Measurements from ENCODE around the gene GPC6. TPM values are rescaled to one million over a fixed set of nuclear protein-coding genes. Genes with fewer than 3 reads are reported as not detected.

Gene GPC6
- total RNA-seq, 1 experiment from 2014 or later: not detected

DNA sequence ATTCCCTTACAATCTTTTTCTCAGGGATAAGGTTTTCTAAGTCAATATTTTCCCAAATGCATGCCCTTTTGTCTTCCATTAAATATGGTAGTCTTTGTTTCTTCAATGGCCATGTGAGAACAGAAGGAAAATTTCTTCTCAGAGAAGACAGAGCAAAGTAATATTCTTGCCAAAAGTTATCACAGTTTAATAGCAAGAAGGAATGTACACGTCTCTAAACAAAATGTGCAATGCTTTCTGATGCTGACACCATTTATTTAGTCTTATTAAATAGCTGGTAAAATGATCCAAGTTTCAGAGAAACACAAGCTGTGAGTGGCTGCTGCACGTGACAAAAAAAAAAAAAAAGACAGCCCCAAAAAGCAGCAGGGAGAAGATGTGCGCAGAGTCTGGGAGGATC is 542.5 kb downstream of the GPC6 start:
- CTCF ChIA-PET: no interaction called here
- Histone ChIP-seq H3K79me2 (ENCODE audit: low read depth) (no peaks in the 10 kb centered on the region), H3K9me3 (ENCODE audit: insufficient read depth, low read depth) (no peaks in the 10 kb centered on the region), H4K20me1 (ENCODE audit: insufficient read depth) (no peaks in the 10 kb centered on the region), H3F3A (ENCODE audit: insufficient read depth, low read depth) (no peaks in the 10 kb centered on the region), H3K27me3 (ENCODE audit: insufficient read depth, low read depth) (no peaks in the 10 kb centered on the region), H3K4me2 (no peak overlapping the region), H3K36me3 (ENCODE audit: low read depth) (no peaks in the 10 kb centered on the region), H3K4me1 (replicated peaks; ENCODE audit: insufficient read depth) (no peaks in the 10 kb centered on the region), H2AFZ (no peak overlapping the region), H3K4me3 (no peak overlapping the region), H3K27ac (no peak overlapping the region), H3K9me2 (ENCODE audit: insufficient read depth) (no peaks in the 10 kb centered on the region)
- BruUV-seq (replicated peaks): no TSS peak
- DNase-seq: no peak
- intact Hi-C loops (cut with micrococcal nuclease; ENCODE audit: unreplicated experiment): no loop called here
- POLR2A ChIA-PET (ENCODE audit: unreplicated experiment): no interaction called here
- TF ChIP-seq EZH2 (IDR thresholded peaks at IDR 0.05; ENCODE audit: low read depth): no peak
- TF ChIP-seq, protein P1, sequence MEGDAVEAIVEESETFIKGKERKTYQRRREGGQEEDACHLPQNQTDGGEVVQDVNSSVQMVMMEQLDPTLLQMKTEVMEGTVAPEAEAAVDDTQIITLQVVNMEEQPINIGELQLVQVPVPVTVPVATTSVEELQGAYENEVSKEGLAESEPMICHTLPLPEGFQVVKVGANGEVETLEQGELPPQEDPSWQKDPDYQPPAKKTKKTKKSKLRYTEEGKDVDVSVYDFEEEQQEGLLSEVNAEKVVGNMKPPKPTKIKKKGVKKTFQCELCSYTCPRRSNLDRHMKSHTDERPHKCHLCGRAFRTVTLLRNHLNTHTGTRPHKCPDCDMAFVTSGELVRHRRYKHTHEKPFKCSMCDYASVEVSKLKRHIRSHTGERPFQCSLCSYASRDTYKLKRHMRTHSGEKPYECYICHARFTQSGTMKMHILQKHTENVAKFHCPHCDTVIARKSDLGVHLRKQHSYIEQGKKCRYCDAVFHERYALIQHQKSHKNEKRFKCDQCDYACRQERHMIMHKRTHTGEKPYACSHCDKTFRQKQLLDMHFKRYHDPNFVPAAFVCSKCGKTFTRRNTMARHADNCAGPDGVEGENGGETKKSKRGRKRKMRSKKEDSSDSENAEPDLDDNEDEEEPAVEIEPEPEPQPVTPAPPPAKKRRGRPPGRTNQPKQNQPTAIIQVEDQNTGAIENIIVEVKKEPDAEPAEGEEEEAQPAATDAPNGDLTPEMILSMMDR (conservative IDR thresholded peaks at IDR 0.05): no peak

DNA sequence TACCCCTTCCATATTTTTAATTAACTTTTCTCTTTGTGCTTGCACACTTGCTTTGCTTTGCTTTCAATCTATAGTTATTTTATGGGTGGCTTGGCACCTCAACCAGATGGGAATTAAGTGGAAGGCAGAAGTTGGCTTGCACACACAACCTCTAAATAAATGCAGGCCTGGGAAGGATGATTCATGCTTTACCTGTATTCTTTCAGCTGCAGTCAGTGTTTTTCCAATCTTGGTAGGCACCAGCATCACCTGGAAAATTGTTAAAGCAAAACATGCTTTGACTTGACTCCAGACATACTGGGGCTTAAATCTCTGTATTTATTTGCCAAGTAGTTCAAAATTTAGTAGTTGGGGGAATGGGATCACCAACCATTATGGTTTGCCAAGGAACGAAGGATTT is 543.0 kb downstream of the GPC6 start:
- Histone ChIP-seq H3K79me2 (ENCODE audit: low read depth) (no peaks in the 10 kb centered on the region), H3K4me2 (no peak overlapping the region), H3K36me3 (ENCODE audit: low read depth) (no peaks in the 10 kb centered on the region), H2AFZ (no peak overlapping the region), H3K27me3 (ENCODE audit: insufficient read depth, low read depth) (no peaks in the 10 kb centered on the region), H3K9me2 (ENCODE audit: insufficient read depth) (no peaks in the 10 kb centered on the region), H3K9me3 (ENCODE audit: insufficient read depth, low read depth) (no peaks in the 10 kb centered on the region), H4K20me1 (ENCODE audit: insufficient read depth) (no peaks in the 10 kb centered on the region), H3K27ac (no peak overlapping the region), H3K4me3 (no peak overlapping the region), H3F3A (ENCODE audit: insufficient read depth, low read depth) (no peaks in the 10 kb centered on the region), H3K4me1 (replicated peaks; ENCODE audit: insufficient read depth) (no peaks in the 10 kb centered on the region)
- DNase-seq: no peak
- intact Hi-C loops (cut with micrococcal nuclease; ENCODE audit: unreplicated experiment): no loop called here
- no TSS peak for BruUV-seq (replicated peaks)
- TF ChIP-seq, protein P1 (conservative IDR thresholded peaks at IDR 0.05): no peak
- no peak for TF ChIP-seq EZH2 (IDR thresholded peaks at IDR 0.05; ENCODE audit: low read depth)
- CTCF ChIA-PET: no interaction called here
- POLR2A ChIA-PET (ENCODE audit: unreplicated experiment): no interaction called here

DNA sequence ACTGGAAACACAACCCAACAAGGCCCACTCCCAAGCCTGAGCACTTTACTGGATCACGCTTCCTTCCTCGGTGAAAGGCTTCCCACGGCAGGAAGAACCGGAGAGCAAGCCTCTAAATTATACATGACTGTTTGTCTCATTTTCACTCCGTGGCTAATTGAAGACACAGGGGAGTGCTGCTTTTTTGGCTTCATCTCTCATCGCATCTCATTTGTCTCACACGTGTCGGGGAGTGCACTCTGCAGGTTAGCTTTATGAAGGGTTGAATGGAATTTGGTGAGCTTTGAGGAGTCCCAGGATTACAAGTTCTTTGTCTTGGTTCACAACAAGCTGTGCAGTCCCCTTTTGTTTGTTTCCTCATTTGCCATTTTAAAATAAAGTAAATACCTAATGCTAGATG is 544.6 kb downstream of the GPC6 start:
- Histone ChIP-seq H3K4me1 (replicated peaks; ENCODE audit: insufficient read depth) (no peaks in the 10 kb centered on the region), H3K9me3 (ENCODE audit: insufficient read depth, low read depth) (no peaks in the 10 kb centered on the region), H3K27me3 (ENCODE audit: insufficient read depth, low read depth) (no peaks in the 10 kb centered on the region), H3K27ac (no peak overlapping the region), H3K9me2 (ENCODE audit: insufficient read depth) (no peaks in the 10 kb centered on the region), H3K36me3 (ENCODE audit: low read depth) (no peaks in the 10 kb centered on the region), H3K4me3 (no peak overlapping the region), H3F3A (ENCODE audit: insufficient read depth, low read depth) (no peaks in the 10 kb centered on the region), H3K79me2 (ENCODE audit: low read depth) (no peaks in the 10 kb centered on the region), H3K4me2 (no peak overlapping the region), H2AFZ (no peak overlapping the region), H4K20me1 (ENCODE audit: insufficient read depth) (no peaks in the 10 kb centered on the region)
- DNase-seq: no peak
- POLR2A ChIA-PET (ENCODE audit: unreplicated experiment): no interaction called here
- no peak for TF ChIP-seq EZH2 (IDR thresholded peaks at IDR 0.05; ENCODE audit: low read depth)
- TF ChIP-seq, protein P1 (conservative IDR thresholded peaks at IDR 0.05): no peak
- CTCF ChIA-PET: no interaction called here
- intact Hi-C loops (cut with micrococcal nuclease; ENCODE audit: unreplicated experiment): no loop called here
- no TSS peak for BruUV-seq (replicated peaks)
